Parathyroid adenoma (tissue), 2 donors: Measurements from ENCODE around the gene TMEM53.

ENCODE experiments used
- H2AFZ ChIP-seq: fragments of 300-600 bp; sonication (generic); one replicate; pipeline ENCODE4 v1.7.0; 2017; ENCODE audit warnings: antibody characterized with exemption, mild to moderate bottlenecking
- H3K27ac ChIP-seq: fragments of 300-600 bp; sonication (generic); one replicate; pipeline ENCODE4 v1.7.0; 2017
- H3K27me3 ChIP-seq: fragments of 300-600 bp; sonication (generic); one replicate; pipeline ENCODE4 v1.7.0; 2017; ENCODE audit warnings: low read length; ENCODE audit not compliant: control insufficient read depth, insufficient read depth
- H3K36me3 ChIP-seq: fragments of 300-600 bp; sonication (generic); one replicate; pipeline ENCODE4 v1.7.0; 2017; ENCODE audit warnings: low read length; ENCODE audit not compliant: control insufficient read depth, insufficient read depth
- H3K4me1 ChIP-seq: fragments of 300-600 bp; sonication (generic); one replicate; pipeline ENCODE4 v1.7.0; 2017; ENCODE audit warnings: control low read depth
- H3K4me2 ChIP-seq: fragments of 300-600 bp; sonication (generic); one replicate; pipeline ENCODE4 v1.7.0; 2017; ENCODE audit warnings: low read length
- H3K4me3 ChIP-seq: fragments of 300-600 bp; sonication (generic); one replicate; pipeline ENCODE4 v1.7.0; 2017; ENCODE audit warnings: low read depth, low read length
- H3K79me2 ChIP-seq: fragments of 300-600 bp; sonication (generic); one replicate; pipeline ENCODE4 v1.7.0; 2017; ENCODE audit warnings: control low read depth
- H3K9ac ChIP-seq: fragments of 300-600 bp; sonication (generic); one replicate; pipeline ENCODE4 v1.7.0; 2017; ENCODE audit warnings: mild to moderate bottlenecking
- H3K9me3 ChIP-seq: fragments of 300-600 bp; sonication (generic); one replicate; pipeline ENCODE4 v1.7.0; 2017; ENCODE audit warnings: low read length; ENCODE audit not compliant: control insufficient read depth
- CTCF ChIP-seq: fragments of 300-600 bp; sonication (generic); IDR thresholded peaks from one replicate; pipeline ENCODE4 v1.7.0; 2017; ENCODE audit warnings: antibody characterized with exemption, mild to moderate bottlenecking
- donor health status: primary hyperparathyroidism.

The TMEM53 gene

GRCh38 chr1:44636083-44636687 is 38.1 kb downstream of the TMEM53 start:
- no peaks in the 10 kb centered on the region for H3K9me3 ChIP-seq
- H3K4me3 ChIP-seq = no peak overlapping the region
- TF ChIP-seq CTCF = no peak
- no peaks in the 10 kb centered on the region for H3K36me3 ChIP-seq
- H3K79me2 ChIP-seq = no peaks in the 10 kb centered on the region
- no peaks in the 10 kb centered on the region for H3K27me3 ChIP-seq
- H3K27ac ChIP-seq = no peak overlapping the region
- H2AFZ ChIP-seq = no peak overlapping the region
- H3K4me1 ChIP-seq = no peaks in the 10 kb centered on the region
- H3K4me2 ChIP-seq = no peak overlapping the region
- no peak overlapping the region for H3K9ac ChIP-seq

GRCh38 chr1:44635439-44635838 is 38.8 kb downstream of the TMEM53 start:
- no peaks in the 10 kb centered on the region for H3K27me3 ChIP-seq
- no peaks in the 10 kb centered on the region for H3K79me2 ChIP-seq
- no peak overlapping the region for H3K27ac ChIP-seq
- H3K36me3 ChIP-seq = no peaks in the 10 kb centered on the region
- H3K4me2 ChIP-seq = no peak overlapping the region
- H3K9me3 ChIP-seq = no peaks in the 10 kb centered on the region
- H2AFZ ChIP-seq = no peak overlapping the region
- H3K4me1 ChIP-seq = no peaks in the 10 kb centered on the region
- no peak for TF ChIP-seq CTCF
- H3K4me3 ChIP-seq = no peak overlapping the region
- no peak overlapping the region for H3K9ac ChIP-seq

GRCh38 chr1:44634606-44635189 is 39.6 kb downstream of the TMEM53 start:
- H3K36me3 ChIP-seq = no peaks in the 10 kb centered on the region
- no peaks in the 10 kb centered on the region for H3K27me3 ChIP-seq
- TF ChIP-seq CTCF = no peak
- H3K4me1 ChIP-seq = no peaks in the 10 kb centered on the region
- no peak overlapping the region for H3K9ac ChIP-seq
- no peak overlapping the region for H3K27ac ChIP-seq
- no peak overlapping the region for H3K4me2 ChIP-seq
- no peak overlapping the region for H2AFZ ChIP-seq
- no peaks in the 10 kb centered on the region for H3K79me2 ChIP-seq
- H3K4me3 ChIP-seq = no peak overlapping the region
- no peaks in the 10 kb centered on the region for H3K9me3 ChIP-seq

- TF ChIP-seq CTCF = no peak
- Histone ChIP-seq H3K4me2 (peak overlapping the region; percentile 99), H3K4me1 (no peaks in the 10 kb centered on the region)
These were observed 41.7 kb downstream of the TMEM53 start for GRCh38 chr1:44632598-44632997.

More at GRCh38 chr1:44632598-44632997, 41.7 kb downstream of the TMEM53 start:
- Histone ChIP-seq H3K27ac (no peak overlapping the region), H3K36me3 (no peaks in the 10 kb centered on the region), H2AFZ (peak overlapping the region; percentile 98), H3K4me3 (peak overlapping the region; percentile 78), H3K27me3 (no peaks in the 10 kb centered on the region), H3K79me2 (no peaks in the 10 kb centered on the region), H3K9me3 (no peaks in the 10 kb centered on the region), H3K9ac (no peak overlapping the region)
